ENCODE measurements around the gene NMNAT1.

The NMNAT1 gene

GRCh38 chr1:9917901-9918300 is 25.4 kb upstream of the NMNAT1 start:
- Histone ChIP-seq H3K4me1 (ENCODE audit: insufficient read depth, low read length) (no peaks in the 10 kb centered on the region), H2AFZ (ENCODE audit: low read depth, low read length) (no peak overlapping the region), H3K79me2 (ENCODE audit: insufficient read depth, low read length) (no peaks in the 10 kb centered on the region), H3K9me3 (ENCODE audit: insufficient read depth, low read length, severe bottlenecking) (no peaks in the 10 kb centered on the region), H3K4me2 (ENCODE audit: insufficient read depth, low read length) (no peak overlapping the region), H3K27me3 (ENCODE audit: insufficient read depth, low read length, poor library complexity) (no peaks in the 10 kb centered on the region), H3K36me3 (ENCODE audit: insufficient read depth, low read length) (no peaks in the 10 kb centered on the region), H4K20me1 (ENCODE audit: insufficient read depth, low read length) (no peaks in the 10 kb centered on the region), H3K4me3 (ENCODE audit: low read depth in 1 of 2, low read length in 2 of 2) (no peak overlapping the region), H3K9ac (ENCODE audit: low read depth, low read length) (no peak overlapping the region), H3K27ac (ENCODE audit: low read length) (no peak overlapping the region)
- TF ChIP-seq EZH2 (IDR thresholded peaks at IDR 0.05; ENCODE audit: borderline replicate concordance, low read depth, low read length, severe bottlenecking) (no peak), CTCF (IDR thresholded peaks at IDR 0.05; ENCODE audit: borderline replicate concordance, extremely low read depth, low read length, poor library complexity, severe bottlenecking) (no peak)
- ATAC-seq (ENCODE audit: insufficient read depth, low read depth) (no peak), DNase-seq (no peak)

- Histone ChIP-seq H3K9me3 (ENCODE audit: insufficient read depth, low read length, severe bottlenecking) (no peaks in the 10 kb centered on the region), H3K4me1 (ENCODE audit: insufficient read depth, low read length) (no peaks in the 10 kb centered on the region), H4K20me1 (ENCODE audit: insufficient read depth, low read length) (no peaks in the 10 kb centered on the region), H2AFZ (ENCODE audit: low read depth, low read length) (no peak overlapping the region), H3K27ac (ENCODE audit: low read length) (no peak overlapping the region), H3K79me2 (ENCODE audit: insufficient read depth, low read length) (no peaks in the 10 kb centered on the region), H3K9ac (ENCODE audit: low read depth, low read length) (no peak overlapping the region), H3K4me3 (ENCODE audit: low read depth in 1 of 2, low read length in 2 of 2) (no peak overlapping the region), H3K4me2 (ENCODE audit: insufficient read depth, low read length) (no peak overlapping the region), H3K27me3 (ENCODE audit: insufficient read depth, low read length, poor library complexity) (no peaks in the 10 kb centered on the region), H3K36me3 (ENCODE audit: insufficient read depth, low read length) (no peaks in the 10 kb centered on the region)
- DNase-seq (no peak), ATAC-seq (ENCODE audit: insufficient read depth, low read depth) (no peak)
- TF ChIP-seq EZH2 (IDR thresholded peaks at IDR 0.05; ENCODE audit: borderline replicate concordance, low read depth, low read length, severe bottlenecking) = no peak
- TF ChIP-seq CTCF (IDR thresholded peaks at IDR 0.05; ENCODE audit: borderline replicate concordance, extremely low read depth, low read length, poor library complexity, severe bottlenecking) = no peak
These were observed 22.7 kb upstream of the NMNAT1 start for GRCh38 chr1:9920606-9921005.

DNA sequence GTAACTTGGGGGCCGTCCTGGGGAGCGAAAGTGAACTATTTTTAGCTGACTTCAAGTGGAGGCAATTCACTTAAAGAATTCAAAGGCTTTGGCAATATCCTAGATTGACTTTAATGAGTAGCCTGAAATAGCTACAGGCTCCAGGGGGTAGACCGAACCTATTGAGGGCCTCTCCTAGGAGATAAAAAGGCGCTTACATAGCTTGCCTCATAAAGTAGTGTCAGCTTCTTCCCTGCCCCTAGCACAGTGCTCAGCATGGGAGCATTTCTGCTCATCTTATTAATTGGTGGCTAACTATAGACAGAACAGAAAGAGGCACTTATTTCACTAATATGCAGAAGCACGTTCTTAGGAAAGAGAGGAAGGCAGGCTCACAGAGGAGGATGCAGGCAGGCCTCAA is 20.9 kb upstream of the NMNAT1 start:
- Histone ChIP-seq H3K27ac (ENCODE audit: low read length) (no peak overlapping the region), H3K27me3 (ENCODE audit: insufficient read depth, low read length, poor library complexity) (no peaks in the 10 kb centered on the region), H4K20me1 (ENCODE audit: insufficient read depth, low read length) (no peaks in the 10 kb centered on the region), H3K9me3 (ENCODE audit: insufficient read depth, low read length, severe bottlenecking) (no peaks in the 10 kb centered on the region), H2AFZ (ENCODE audit: low read depth, low read length) (no peak overlapping the region), H3K9ac (ENCODE audit: low read depth, low read length) (no peak overlapping the region), H3K4me1 (ENCODE audit: insufficient read depth, low read length) (no peaks in the 10 kb centered on the region), H3K36me3 (ENCODE audit: insufficient read depth, low read length) (0 out of 2 replicates have a peak, but pooled peaks cover 4% of the 10 kb centered on the region), H3K4me2 (ENCODE audit: insufficient read depth, low read length) (no peak overlapping the region), H3K79me2 (ENCODE audit: insufficient read depth, low read length) (no peaks in the 10 kb centered on the region), H3K4me3 (ENCODE audit: low read depth in 1 of 2, low read length in 2 of 2) (no peak overlapping the region)
- no peak for DNase-seq
- no peak for ATAC-seq (ENCODE audit: insufficient read depth, low read depth)
- TF ChIP-seq CTCF (IDR thresholded peaks at IDR 0.05; ENCODE audit: borderline replicate concordance, extremely low read depth, low read length, poor library complexity, severe bottlenecking) = no peak
- TF ChIP-seq EZH2 (IDR thresholded peaks at IDR 0.05; ENCODE audit: borderline replicate concordance, low read depth, low read length, severe bottlenecking) = no peak

DNA sequence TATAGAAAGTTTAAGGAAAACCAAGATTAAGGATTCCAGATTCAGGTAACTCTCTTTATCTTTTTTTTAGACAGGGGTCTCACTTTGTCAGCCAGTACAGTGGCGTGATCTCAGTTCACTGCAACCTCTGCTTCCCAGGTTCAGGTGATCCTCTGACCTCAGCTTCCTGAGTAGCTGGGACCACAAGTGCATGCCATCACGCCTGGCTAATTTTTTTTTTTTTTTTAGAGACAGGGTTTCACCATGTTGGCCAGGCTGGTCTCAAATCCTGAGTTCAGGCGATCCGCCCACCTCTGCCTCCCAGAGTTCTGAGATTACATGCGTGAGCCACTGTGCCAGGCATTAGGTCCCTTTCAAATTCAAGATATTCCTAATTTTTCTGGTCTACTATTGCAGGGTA is 16.0 kb upstream of the NMNAT1 start:
- Histone ChIP-seq H3K9me3 (ENCODE audit: insufficient read depth, low read length, severe bottlenecking) (no peaks in the 10 kb centered on the region), H3K27me3 (ENCODE audit: insufficient read depth, low read length, poor library complexity) (no peaks in the 10 kb centered on the region), H3K36me3 (ENCODE audit: insufficient read depth, low read length) (peaks cover 36% of the 10 kb centered on the region), H3K27ac (ENCODE audit: low read length) (no peak overlapping the region), H3K4me2 (ENCODE audit: insufficient read depth, low read length) (no peak overlapping the region), H2AFZ (ENCODE audit: low read depth, low read length) (no peak overlapping the region), H3K4me3 (ENCODE audit: low read depth in 1 of 2, low read length in 2 of 2) (no peak overlapping the region), H4K20me1 (ENCODE audit: insufficient read depth, low read length) (no peaks in the 10 kb centered on the region), H3K9ac (ENCODE audit: low read depth, low read length) (no peak overlapping the region), H3K79me2 (ENCODE audit: insufficient read depth, low read length) (no peaks in the 10 kb centered on the region), H3K4me1 (ENCODE audit: insufficient read depth, low read length) (no peaks in the 10 kb centered on the region)
- no peak for TF ChIP-seq EZH2 (IDR thresholded peaks at IDR 0.05; ENCODE audit: borderline replicate concordance, low read depth, low read length, severe bottlenecking)
- TF ChIP-seq CTCF (IDR thresholded peaks at IDR 0.05; ENCODE audit: borderline replicate concordance, extremely low read depth, low read length, poor library complexity, severe bottlenecking) = no peak
- no peak for ATAC-seq (ENCODE audit: insufficient read depth, low read depth)
- DNase-seq = no peak

Data from DND-41 (cell line).